Calu3 (cell line): Measurements from ENCODE around the gene VPS54. TPM values are rescaled to one million over a fixed set of nuclear protein-coding genes. Genes with fewer than 3 reads are reported as not detected.

Source experiments
- BruUV-seq: library from RNA; stranded (reverse); fragments of 400-500 nt; replicated peaks from 2 replicates; lab custom pipeline; 2021; lab: Mats Ljungman, UMichigan
- CTCF ChIA-PET: fragments of 300-600 bp; sonication (Branson Sonifier 250); formaldehyde crosslinking; loops from one replicate; lab custom pipeline; 2022; ENCODE audit warnings: antibody characterized with exemption; lab: Charles Lee
- DNase-seq: peaks from one replicate; pipeline ENCODE4 v3.0.0; 2022
- H3K27ac Mint-ChIP-seq: one replicate; pipeline ENCODE4 v1.8.0; 2022; ENCODE audit warnings: mixed read lengths; ENCODE audit not compliant: unreplicated experiment
- H3K27me3 Mint-ChIP-seq: one replicate; pipeline ENCODE4 v1.8.0; 2022; ENCODE audit warnings: mixed read lengths; ENCODE audit not compliant: unreplicated experiment
- H3K36me3 Mint-ChIP-seq: one replicate; pipeline ENCODE4 v1.8.0; 2022; ENCODE audit warnings: mild to moderate bottlenecking, moderate library complexity, mixed read lengths; ENCODE audit not compliant: insufficient read depth, unreplicated experiment
- H3K4me1 Mint-ChIP-seq: one replicate; pipeline ENCODE4 v1.8.0; 2022; ENCODE audit warnings: mild to moderate bottlenecking, low read depth, mixed read lengths; ENCODE audit not compliant: unreplicated experiment
- H3K4me3 Mint-ChIP-seq: one replicate; pipeline ENCODE4 v1.8.0; 2022; ENCODE audit warnings: mild to moderate bottlenecking, low read depth, moderate library complexity, mixed read lengths; ENCODE audit not compliant: unreplicated experiment
- H3K9me3 Mint-ChIP-seq: one replicate; pipeline ENCODE4 v1.8.0; 2022; ENCODE audit warnings: low read depth, mixed read lengths; ENCODE audit not compliant: unreplicated experiment
- intact Hi-C: fragments of 100-400 bp; cut with micrococcal nuclease; formaldehyde crosslinking; loops from one replicate; pipeline ENCODE4 v1.10.0; 2022; ENCODE audit not compliant: unreplicated experiment
- total RNA-seq: library from RNA; stranded (reverse); gene quantifications from 2 replicates; pipeline ENCODE4 v1.2.3, GENCODE V29; 2022
- TF ChIP-seq, protein P1 (sequence below): fragments of 200-600 bp; IDR thresholded peaks from one replicate; pipeline ENCODE4 v1.8.0; 2022; ENCODE audit warnings: antibody characterized with exemption; ENCODE audit not compliant: unreplicated experiment

Gene VPS54
- total RNA-seq, 1 experiment from 2014 or later = 11.7 TPM

DNA sequence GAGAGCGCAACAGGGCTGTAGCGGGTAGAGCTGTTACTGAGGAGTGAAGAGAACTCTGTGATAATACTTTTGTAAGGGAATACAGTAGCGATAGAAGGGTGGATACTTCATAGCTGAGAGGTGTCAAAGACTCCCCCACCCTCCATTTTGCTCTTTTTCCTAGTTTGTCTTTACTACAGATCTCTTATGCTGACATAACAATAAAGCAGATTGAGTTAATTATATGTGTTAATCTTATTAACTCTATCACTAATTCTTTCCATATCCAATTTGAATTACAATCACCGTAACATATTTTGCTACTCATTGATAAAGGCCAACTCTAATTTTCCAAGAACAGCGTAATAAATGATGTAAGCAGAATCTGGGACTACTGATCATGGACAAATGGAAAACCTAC is 120.4 kb downstream of the VPS54 start:
- H3K4me1 Mint-ChIP-seq = no peaks in the 10 kb centered on the region
- BruUV-seq = no TSS peak
- TF ChIP-seq, protein P1, sequence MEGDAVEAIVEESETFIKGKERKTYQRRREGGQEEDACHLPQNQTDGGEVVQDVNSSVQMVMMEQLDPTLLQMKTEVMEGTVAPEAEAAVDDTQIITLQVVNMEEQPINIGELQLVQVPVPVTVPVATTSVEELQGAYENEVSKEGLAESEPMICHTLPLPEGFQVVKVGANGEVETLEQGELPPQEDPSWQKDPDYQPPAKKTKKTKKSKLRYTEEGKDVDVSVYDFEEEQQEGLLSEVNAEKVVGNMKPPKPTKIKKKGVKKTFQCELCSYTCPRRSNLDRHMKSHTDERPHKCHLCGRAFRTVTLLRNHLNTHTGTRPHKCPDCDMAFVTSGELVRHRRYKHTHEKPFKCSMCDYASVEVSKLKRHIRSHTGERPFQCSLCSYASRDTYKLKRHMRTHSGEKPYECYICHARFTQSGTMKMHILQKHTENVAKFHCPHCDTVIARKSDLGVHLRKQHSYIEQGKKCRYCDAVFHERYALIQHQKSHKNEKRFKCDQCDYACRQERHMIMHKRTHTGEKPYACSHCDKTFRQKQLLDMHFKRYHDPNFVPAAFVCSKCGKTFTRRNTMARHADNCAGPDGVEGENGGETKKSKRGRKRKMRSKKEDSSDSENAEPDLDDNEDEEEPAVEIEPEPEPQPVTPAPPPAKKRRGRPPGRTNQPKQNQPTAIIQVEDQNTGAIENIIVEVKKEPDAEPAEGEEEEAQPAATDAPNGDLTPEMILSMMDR = no peak
- no peak overlapping the region for H3K4me3 Mint-ChIP-seq
- H3K27me3 Mint-ChIP-seq = no peaks in the 10 kb centered on the region
- peaks cover 4% of the 10 kb centered on the region for H3K9me3 Mint-ChIP-seq
- CTCF ChIA-PET = interaction anchor here (0.7 kb wide), 1 partner anchor 21 kb away, joined by 3 read pairs; no protein-coding TSS in a partner anchor
- H3K36me3 Mint-ChIP-seq = peaks cover 17% of the 10 kb centered on the region
- H3K27ac Mint-ChIP-seq = no peak overlapping the region
- intact Hi-C loops = no loop called here
- no peak for DNase-seq

DNA sequence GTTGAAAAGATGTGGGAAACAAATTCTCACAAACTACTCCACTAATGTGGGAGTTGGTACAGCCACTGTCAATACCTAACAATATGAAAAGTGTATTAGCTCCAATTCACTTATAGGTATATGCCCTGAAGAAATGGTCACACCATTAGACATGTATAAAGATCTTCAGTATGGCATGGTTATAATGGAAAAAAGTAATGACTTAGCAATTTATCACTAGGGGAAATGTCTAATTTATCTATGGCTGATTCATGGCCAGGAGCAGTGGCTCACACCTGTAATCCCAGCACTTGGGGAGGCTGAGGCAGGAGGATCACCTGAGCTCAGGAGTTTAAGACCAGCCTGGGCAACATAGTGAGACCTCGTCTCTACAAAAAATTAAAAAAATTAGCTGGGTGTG is 125.1 kb downstream of the VPS54 start:
- CTCF ChIA-PET = no interaction called here
- intact Hi-C loops = loop anchor here (5.0 kb wide), 1 partner anchor 47 kb away; no protein-coding TSS in a partner anchor
- peaks cover 18% of the 10 kb centered on the region for H3K36me3 Mint-ChIP-seq
- no TSS peak for BruUV-seq
- H3K4me1 Mint-ChIP-seq = no peaks in the 10 kb centered on the region
- no peaks in the 10 kb centered on the region for H3K9me3 Mint-ChIP-seq
- no peak overlapping the region for H3K4me3 Mint-ChIP-seq
- no peak overlapping the region for H3K27ac Mint-ChIP-seq
- TF ChIP-seq, protein P1 = no peak
- H3K27me3 Mint-ChIP-seq = no peaks in the 10 kb centered on the region
- no peak for DNase-seq

DNA sequence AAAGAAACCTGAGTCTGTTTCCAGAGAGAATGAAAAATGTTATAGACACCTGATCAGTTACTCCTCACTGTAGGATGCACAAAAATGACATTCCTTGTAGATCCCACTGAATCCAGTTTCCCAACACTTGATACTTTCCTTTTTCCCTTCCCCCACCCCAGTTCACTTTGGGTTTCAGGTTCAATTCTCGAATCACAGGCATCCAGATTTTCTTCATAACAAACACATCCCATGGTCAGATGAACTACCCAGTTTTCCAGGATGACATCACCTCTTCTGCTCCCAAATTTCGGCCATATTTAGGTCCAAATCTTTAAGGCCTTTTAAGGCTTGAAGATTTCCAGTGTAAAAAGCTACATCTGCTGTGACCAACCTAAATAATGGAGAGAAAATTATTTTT is 126.1 kb downstream of the VPS54 start:
- Mint-ChIP-seq H3K4me1 (no peaks in the 10 kb centered on the region), H3K27ac (no peak overlapping the region), H3K27me3 (no peaks in the 10 kb centered on the region), H3K4me3 (no peak overlapping the region), H3K36me3 (peaks cover 25% of the 10 kb centered on the region), H3K9me3 (no peaks in the 10 kb centered on the region)
- no peak for DNase-seq
- intact Hi-C loops = loop anchor here (5.0 kb wide), 1 partner anchor 46 kb away; no protein-coding TSS in a partner anchor
- TF ChIP-seq, protein P1 = no peak
- CTCF ChIA-PET = no interaction called here
- BruUV-seq = no TSS peak

DNA sequence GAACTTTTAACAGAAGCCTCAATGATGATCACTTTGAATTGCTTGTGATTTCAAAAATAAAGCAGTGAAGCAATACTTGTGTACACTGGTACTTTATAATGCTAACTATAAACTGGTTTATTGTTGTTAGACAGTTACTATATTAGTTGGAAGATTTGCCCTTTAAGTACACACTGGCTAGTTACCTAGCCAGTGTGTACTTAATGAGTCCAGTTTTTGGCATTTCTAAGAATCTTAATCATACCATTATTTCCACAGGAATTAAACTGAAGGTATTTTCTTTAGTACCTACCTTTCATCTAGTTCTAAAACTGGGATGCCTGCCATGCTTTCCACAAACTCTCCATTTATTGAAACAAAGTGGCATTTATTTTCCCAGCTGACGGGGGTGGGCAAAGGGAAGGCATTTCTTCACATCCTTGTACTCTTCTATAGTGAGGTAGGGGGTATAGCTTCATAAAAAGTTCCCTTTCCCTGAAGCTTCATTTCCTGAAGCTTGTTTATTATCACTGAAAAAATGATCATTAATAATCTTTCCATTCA is 127.7 kb downstream of the VPS54 start:
- Mint-ChIP-seq H3K27me3 (no peaks in the 10 kb centered on the region), H3K4me1 (no peaks in the 10 kb centered on the region), H3K36me3 (peaks cover 32% of the 10 kb centered on the region), H3K27ac (no peak overlapping the region), H3K4me3 (no peak overlapping the region), H3K9me3 (no peaks in the 10 kb centered on the region)
- no peak for DNase-seq
- CTCF ChIA-PET = interaction anchor here (0.7 kb wide), 1 partner anchor 150 kb away, joined by 3 read pairs; no protein-coding TSS in a partner anchor
- intact Hi-C loops = loop anchor here (5.0 kb wide), 1 partner anchor 44 kb away; no protein-coding TSS in a partner anchor
- TF ChIP-seq, protein P1 = no peak
- BruUV-seq = no TSS peak
